ENCODE data around the gene ATP9B.

The ATP9B gene

DNA sequence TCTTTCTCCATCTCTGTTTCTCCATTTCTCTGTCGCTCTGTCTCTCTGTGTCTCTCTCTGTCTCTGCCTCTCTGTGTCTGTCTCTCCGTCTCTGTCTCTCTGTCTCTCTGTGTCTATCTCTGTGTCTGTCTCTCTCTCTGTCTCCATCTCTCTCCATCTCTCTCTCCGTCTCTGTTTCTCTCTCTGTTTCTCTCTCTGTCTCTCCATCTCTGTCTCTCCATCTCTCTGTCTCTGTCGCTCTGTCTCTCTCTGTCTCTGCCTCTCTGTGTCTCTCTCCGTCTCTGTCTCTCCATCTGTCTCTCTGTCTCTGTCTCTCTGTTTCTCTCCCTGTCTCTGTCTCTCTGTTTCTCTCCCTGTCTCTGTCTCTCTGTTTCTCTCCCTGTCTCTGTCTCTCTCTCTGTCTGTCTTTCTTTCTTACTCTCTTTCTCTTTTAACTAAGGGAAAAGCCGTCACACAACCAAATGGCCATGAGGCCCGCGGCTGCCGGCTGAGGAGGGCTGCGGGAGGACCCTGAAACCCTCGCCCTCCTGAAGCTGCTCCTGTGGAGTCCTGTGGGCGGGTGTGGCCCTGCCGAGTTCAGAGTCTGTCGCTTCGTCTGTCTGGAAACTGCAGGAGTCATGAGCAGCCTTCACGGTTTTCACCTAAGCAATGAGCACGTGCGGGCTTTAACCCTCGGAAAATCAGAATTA is 355.8 kb downstream of the ATP9B start:
- H3K27ac ChIP-seq = no peak overlapping the region
- TF ChIP-seq, protein P1, sequence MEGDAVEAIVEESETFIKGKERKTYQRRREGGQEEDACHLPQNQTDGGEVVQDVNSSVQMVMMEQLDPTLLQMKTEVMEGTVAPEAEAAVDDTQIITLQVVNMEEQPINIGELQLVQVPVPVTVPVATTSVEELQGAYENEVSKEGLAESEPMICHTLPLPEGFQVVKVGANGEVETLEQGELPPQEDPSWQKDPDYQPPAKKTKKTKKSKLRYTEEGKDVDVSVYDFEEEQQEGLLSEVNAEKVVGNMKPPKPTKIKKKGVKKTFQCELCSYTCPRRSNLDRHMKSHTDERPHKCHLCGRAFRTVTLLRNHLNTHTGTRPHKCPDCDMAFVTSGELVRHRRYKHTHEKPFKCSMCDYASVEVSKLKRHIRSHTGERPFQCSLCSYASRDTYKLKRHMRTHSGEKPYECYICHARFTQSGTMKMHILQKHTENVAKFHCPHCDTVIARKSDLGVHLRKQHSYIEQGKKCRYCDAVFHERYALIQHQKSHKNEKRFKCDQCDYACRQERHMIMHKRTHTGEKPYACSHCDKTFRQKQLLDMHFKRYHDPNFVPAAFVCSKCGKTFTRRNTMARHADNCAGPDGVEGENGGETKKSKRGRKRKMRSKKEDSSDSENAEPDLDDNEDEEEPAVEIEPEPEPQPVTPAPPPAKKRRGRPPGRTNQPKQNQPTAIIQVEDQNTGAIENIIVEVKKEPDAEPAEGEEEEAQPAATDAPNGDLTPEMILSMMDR (conservative IDR thresholded peaks at IDR 0.05) = no peak

DNA sequence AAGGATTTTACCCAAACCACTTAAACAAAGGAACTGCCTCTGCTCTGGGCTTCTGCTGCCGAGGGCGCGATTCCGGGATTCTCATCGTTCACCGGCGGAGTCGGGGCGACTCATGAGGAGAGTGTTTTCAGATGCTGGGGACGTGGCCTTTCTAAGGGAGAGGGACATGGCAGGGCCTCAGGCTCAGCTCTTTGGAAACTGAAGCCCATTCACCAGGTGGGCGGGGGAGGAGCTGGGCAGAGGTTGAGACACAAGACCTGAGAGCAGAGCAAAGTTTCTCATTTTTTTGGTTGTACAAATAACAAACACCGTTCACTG is 356.3 kb downstream of the ATP9B start:
- H3K27ac ChIP-seq = no peak overlapping the region
- TF ChIP-seq, protein P1 (conservative IDR thresholded peaks at IDR 0.05) = no peak

DNA sequence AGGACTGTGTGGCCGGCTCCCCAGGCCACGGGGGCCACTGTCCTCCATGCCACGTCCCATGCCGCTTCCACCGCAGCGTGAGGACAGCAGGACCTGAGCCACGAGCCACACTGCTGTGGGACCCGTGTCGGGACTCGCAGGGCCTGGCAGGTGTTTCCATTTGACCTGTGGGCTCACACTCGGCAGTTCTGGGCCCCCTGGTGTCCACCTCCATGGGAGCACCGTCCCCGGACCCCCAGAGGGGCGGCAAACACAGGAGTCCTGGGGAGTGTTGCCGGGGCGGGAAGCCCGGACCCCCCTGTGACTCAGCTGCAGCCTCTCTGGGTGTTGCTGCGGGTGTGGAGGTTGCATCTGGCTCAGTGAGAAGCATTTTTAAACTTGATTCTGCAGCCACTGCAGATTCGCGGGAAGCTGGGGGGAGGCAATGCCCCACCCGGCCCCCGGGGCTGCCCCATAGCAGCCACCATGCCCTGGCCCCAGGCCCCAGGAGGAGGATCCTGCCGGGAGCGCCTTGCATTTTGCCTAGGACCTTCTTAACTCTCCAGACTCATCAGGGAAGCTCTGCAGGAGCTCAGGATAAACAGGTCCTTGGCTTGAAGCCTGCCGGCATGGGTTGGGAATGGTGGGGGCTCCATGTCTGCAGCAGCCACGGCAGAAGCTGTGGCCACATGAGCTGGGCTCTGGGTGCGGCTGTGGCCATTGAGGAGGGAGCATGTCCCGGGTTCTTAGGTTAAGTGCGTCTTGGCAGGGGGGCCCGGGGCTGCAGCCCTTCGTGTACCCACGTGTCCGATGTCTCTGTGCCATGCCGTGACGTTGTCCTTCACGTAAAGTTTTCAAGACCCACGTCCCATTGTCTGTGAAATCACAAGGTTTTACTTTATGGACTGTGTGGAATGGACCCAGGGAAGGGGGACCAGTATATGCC is 357.4 kb downstream of the ATP9B start:
- no peak overlapping the region for H3K27ac ChIP-seq
- TF ChIP-seq, protein P1 (conservative IDR thresholded peaks at IDR 0.05) = no peak

DNA sequence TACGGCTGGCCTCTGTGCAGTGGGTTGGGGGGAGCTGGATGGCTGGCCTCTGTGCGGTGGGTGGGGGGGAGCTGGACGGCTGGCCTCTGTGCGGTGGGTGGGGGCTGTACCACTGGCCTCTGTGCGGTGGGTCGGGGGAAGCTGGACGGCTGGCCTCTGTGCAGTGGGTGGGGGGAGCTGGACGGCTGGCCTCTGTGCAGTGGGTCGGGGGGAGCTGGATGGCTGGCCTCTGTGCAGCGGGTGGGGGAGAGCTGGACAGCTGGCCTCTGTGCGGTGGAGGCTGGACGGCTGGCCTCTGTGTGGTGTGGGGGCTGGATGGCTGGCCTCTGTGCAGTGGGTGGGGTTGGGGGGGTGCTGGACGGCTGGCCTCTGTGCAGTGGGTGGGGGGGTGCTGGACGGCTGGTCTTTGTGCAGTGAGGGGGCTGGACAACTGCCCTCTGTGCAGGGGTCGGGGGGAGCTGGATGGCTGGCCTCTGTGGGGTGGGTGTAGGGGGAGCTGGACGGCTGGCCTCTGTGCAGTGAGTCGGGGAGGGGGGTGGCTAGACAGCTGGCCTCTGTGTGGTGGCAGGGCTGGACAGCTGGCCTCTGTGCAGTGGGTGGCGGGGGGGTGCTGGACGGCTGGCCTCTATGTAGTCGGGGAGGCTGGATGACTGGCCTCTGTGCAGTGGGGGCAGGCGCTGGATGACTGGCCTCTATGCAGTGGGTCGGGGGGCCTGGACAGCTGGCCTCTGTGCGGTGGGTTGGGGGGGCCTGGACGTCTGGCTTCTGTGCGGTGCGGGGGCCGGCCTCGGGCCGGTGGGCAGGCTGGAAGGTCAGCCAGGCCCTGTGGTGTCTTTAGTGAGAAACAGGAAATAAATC is 358.4 kb downstream of the ATP9B start:
- TF ChIP-seq, protein P1 (conservative IDR thresholded peaks at IDR 0.05) = no peak
- H3K27ac ChIP-seq = no peak overlapping the region
